ENCODE data around the gene DDX39B.

Gene DDX39B

DNA sequence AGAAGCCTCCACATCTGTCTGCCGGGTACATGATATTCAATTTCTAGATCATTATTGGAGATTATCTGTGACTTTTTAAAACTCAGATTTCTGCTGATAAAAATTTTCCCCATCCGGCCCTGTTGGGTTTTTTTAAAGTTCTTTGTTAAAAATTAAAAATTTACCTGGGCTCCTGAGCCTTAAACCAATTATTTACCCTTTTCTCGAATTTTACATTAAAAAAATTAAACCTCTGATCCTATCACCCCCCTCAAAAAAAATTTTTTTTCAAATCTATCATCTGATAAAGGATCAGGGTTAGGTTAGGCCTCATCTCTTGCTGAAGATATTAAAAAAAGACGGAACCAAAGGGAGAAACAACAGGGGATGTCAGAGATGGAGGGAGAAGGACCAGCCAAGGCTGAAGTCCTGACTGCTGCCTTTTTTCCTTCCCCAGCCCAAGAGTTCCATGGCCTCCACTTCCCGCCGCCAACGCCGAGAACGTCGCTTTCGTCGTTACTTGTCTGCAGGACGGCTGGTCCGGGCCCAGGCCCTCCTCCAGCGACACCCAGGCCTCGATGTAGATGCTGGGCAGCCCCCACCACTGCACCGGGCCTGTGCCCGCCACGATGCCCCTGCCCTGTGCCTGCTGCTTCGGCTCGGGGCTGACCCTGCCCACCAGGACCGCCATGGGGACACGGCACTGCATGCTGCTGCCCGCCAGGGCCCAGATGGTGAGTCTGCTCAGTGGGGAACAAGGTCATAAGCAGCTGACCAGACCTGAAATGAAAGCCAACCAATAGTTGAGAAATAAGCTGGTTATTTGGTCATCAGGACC is 6.1 kb upstream of the DDX39B start:
- no peak for DNase-seq (ENCODE audit: low read depth in 2 of 2)

DNA sequence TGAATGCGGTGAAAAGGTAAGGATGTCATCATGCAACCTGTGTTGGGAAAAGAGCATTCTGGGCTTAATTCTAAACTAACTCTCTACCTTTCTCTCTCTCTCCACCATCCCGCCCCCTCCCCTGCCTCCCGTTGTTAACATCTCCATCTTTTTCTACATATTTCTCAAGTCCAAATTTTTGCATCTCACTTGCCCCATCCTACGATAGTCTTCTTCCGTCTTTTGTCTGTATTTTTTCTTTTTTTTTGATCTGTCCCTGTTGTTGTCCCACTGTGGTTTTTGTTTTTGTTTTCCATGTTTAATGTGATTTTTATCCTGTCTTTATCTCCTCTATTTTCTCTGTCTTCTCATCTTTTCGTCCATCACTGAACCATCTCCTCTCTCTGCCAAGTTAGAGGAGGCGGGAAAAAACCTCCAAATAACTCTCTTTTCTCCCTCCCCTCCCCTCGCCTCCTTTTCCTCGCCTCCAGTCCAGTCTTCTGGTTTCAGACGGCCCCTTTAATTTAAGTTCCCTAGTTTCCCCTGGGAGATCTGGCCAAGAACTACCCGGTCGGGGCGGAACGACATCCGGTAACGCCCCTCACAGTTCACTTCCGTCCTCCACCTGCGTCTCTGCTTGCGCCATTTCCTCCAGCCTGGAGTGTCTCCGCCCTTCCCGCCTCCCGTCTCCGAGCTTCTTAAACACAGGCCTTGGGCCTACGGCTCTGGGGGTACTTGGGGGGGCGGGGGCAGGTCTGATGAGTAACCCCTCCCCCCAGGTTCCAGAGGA is 5.3 kb upstream of the DDX39B start, which contains the start of gene NFKBIL1:
Gene NFKBIL1, plus strand, starts transcription at position 651 of the 769 bp plus-strand sequence. Its CDS starts 87 bp downstream, at position 738.
- DNase-seq (ENCODE audit: low read depth in 2 of 2) = peak; percentile 90 to 91

GRCh38 chr6:31546339-31546957 is 4.6 kb upstream of the DDX39B start, which contains the start of gene ATP6V1G2:
Gene ATP6V1G2 (minus strand): TSS chr6:31546608. CDS start chr6:31546559, 49 bp downstream.
- peak; percentile 84 to 88 for DNase-seq (ENCODE audit: low read depth in 2 of 2)

DNA sequence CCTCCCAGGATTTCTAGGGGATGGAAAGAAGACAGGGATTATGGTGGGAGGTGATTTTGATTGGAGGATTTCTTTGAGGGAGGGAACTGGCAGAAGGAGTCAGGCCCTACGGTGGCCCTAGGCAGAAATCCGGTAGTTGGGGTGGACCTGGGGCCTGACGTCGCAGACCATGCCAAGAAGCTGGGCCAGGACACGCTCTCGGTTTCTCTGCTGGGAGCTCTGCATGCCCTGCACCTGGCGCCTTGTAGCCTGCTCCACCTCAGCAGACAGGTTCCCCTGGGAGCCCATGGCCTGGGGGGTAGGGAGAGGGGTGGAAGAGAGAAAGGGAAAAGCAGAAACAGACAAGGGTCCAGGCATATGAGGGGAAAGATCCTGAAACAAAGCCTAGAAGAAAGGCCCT is 3.5 kb upstream of the DDX39B start:
- no peak for DNase-seq (ENCODE audit: low read depth in 2 of 2)

GRCh38 chr6:31544676-31545075 is 2.9 kb upstream of the DDX39B start:
- no peak for DNase-seq (ENCODE audit: low read depth in 2 of 2)

DNA sequence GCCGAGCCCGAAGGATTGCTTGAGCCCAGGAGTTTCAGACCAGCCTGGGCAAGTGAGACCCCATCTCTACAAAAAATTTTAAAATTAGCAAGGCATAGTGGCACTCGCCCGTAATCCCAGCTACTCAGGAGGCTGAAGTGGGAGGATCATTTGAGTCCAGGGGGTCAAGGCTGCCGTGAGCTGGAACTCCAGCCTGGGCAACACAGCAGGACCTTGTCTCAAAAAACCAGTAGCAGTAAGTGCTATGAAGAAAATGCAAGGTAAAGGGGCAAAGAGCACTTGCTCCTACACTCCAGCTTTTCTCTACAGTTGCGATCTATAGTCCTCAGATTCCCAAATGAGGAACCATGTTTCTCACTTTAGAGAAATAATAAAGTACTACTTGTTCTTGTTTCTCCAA is 1.8 kb upstream of the DDX39B start:
- no peak for DNase-seq (ENCODE audit: low read depth in 2 of 2)

DNA sequence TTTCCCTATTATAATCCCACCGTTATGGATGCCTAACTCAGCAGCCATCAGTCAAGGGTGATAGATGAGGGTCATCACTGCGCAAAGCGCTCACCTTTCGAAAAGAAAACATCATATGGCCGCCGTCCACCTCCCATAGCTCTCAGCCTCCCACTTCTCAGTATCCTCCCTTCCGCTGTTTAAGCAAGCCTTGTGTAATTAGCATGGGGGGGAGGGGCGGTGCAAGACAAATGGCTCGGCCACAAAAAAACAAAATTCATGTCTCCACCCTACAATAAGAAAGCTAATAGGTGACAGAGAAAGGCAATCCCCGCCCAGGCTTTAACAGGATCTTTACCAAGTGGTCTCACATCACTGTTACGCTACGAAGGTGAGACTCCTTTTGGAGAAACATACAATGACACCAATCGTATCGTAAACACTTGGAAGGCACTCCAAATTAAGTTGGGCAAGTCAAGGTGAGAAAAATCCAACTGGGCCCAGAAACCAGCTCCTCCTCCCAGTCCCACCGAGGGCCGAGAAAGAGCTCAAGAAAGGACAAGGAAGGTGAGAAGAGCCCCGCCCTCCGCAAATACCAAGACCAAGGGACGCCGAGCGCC is 645 bp downstream of the DDX39B start:
- peak in 1 of 2 donors; percentile 32 for DNase-seq (ENCODE audit: low read depth in 2 of 2)

DNA sequence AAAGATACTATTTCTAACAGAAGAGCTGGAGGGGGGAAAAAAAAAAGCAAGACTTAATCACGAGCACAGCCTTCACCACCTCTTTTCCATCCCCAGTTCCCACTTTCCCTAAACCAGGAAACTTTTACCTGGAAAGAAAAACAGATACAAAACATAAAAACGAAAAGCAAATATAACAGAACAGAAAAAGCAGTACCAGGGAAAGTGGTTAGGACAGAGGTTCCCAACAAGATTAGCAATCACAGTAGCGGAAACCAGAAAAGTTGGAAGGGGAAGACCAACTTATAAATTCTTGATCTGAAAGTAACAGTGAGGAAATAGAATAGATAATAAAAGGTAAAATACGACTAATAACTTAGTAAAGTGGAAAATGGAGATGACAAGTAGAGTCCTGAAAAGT is 1.2 kb downstream of the DDX39B start:
- no peak for DNase-seq (ENCODE audit: low read depth in 2 of 2)

DNA sequence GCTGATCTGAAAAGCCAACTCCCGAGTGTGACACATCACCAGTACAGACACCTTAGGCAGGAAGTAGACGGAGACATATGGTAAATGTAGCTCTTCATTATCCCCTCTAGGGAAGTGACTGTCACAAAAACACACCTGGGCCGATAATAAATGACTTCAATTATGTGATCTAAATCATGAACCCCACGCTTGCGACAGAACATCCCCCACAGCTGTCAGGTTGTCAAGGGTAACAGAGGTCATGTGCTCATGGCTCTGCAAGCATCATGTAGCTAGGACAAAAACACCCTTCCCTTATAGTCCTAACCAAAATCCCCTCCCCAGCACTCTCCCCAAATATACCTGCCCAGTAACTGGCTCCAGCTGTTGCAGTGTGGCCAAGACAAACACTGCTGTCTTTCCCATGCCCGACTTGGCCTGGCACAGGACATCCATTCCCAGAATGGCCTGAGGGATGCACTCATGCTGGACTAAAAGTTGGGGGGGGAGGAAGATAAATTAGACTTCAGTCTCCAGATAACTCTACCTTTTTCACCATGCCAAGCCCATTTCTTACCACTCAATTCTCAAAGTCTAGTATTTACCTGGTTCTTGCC is 2.9 kb downstream of the DDX39B start:
- no peak for DNase-seq (ENCODE audit: low read depth in 2 of 2)

DNA sequence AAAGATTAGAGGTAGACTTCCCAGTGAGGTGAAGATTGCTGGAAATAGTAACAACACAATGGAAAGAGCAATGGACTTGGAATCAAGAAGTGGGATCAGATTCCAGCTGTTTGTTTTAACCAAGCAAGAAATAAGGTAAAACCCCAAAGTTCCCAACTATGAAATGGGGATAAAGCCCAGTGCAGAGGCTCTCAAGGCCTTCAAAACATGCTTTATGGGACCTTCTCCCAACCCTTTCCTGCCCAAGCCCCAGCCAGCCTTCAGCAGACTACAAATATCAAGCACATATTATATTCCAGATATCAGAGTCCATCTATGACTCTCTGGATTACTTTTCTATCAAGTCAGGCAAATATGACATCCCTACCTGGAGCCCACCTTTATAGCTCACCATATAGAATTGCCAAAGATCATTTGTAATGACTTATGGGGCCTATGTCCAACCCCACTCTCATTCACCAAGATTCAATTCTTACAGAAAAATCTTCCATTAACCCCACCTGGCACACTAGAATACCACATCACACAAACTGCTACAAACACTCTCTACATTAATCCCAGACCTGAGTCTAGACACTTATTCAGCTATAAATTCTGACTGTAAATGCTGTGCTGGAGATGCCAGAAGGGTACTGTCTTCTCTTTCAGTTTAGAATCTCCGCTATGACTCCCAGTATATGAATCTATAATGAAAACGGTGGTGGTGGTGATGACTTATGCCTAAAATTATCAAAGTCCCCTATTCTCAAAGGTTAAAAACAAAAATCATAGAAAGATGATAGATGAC is 6.1 kb downstream of the DDX39B start:
- no peak for DNase-seq (ENCODE audit: low read depth in 2 of 2)

GRCh38 chr6:31534521-31535040 is 7.2 kb downstream of the DDX39B start:
- DNase-seq (ENCODE audit: low read depth in 2 of 2) = no peak

GRCh38 chr6:31534011-31534410 is 7.8 kb downstream of the DDX39B start:
- DNase-seq (ENCODE audit: low read depth in 2 of 2) = no peak

DNA sequence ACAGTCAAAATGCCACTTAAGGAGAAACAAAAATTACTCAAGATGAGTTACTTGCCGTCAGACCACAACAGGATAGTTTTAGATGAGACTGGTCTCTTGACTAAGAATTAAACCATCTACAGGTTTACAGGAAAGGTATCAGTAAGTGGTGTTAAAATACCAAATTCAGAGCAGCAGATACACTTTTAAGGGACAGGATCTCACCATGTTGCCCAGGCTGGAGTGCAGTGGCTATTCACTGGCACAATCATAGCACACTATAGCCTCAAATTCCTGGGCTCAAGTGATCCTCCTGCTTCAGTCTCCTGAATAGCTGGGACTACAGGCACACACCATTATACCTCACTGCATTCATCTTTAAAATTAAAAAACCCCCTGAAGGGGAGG is 8.4 kb downstream of the DDX39B start:
- DNase-seq (ENCODE audit: low read depth in 2 of 2) = no peak

DNA sequence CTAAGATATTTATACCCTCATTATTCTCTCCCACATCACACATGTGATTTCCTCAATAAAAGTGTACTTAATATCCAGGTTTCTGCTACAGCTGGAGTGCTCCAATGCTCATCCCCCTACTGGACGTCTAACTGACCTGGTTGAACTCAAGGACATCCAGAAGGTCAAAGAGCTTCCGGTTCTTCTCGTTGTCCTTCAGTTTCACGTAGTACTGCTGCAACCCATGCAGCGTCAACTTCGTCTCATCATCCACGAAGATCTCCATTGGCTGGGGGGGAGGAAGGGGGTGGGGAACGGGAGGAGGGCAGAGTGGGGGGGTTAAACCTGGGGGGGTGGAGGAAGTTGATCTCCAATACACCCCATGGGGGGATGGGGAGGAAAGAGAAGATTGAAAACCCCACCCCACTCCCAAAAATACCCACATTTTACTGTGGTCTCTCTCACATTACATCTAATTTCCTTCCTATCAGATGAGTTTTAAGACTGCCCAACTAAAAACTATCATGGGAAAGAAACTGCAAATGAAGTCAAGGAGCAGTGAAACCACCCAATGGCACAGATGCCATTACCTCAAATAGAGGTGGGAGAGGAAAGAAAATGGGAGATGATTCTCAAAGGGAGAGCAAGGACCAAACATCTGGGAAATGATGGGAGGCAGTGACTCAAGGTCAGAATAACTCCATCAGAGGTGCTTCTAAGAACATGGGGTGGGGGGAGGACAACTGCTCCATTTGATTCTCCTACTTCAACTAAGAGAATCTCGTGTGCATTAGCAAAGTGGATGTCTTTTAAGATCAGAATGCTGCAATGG is 9.0 kb downstream of the DDX39B start:
- no peak for DNase-seq (ENCODE audit: low read depth in 2 of 2)

- no peak for DNase-seq (ENCODE audit: low read depth in 2 of 2)
These were observed 9.8 kb downstream of the DDX39B start for GRCh38 chr6:31531771-31532643.

GRCh38 chr6:31531162-31531561 is 10.6 kb downstream of the DDX39B start:
- no peak for DNase-seq (ENCODE audit: low read depth in 2 of 2)

- DNase-seq (ENCODE audit: low read depth in 2 of 2) = no peak
These were observed 11.1 kb downstream of the DDX39B start for GRCh38 chr6:31530659-31531058.

- no peak for DNase-seq (ENCODE audit: low read depth in 2 of 2)
These were observed 12.3 kb downstream of the DDX39B start for GRCh38 chr6:31529329-31530150.

All from stimulated activated CD8-positive, alpha-beta memory T cell treated with anti-CD3 and anti-CD28 coated beads, Interleukin-15, amount 100 ng/mL, for 48 hours (primary cell).